Measurements from ENCODE around the gene TBCD. TPM values are rescaled to one million over a fixed set of nuclear protein-coding genes. Genes with fewer than 3 reads are reported as not detected.
"Not testable (repeated sequence)": the region's sequence is repeated elsewhere in the genome, so short reads cannot be mapped to it uniquely, and the experiment has no call there.

TBCD gene
- total RNA-seq, 1 donor from 2014 or later: 44.5 TPM

- no peak for DNase-seq
These were observed 222.5 kb downstream of the TBCD start for GRCh38 chr17:82974136-82974952.

- no peak for DNase-seq
These were observed 225.2 kb downstream of the TBCD start for GRCh38 chr17:82976982-82977488.

- DNase-seq: no peak
These were observed 225.7 kb downstream of the TBCD start for GRCh38 chr17:82977606-82978005.

GRCh38 chr17:82978765-82979349, 227.0 kb downstream of the TBCD start:
- no peak for DNase-seq

- DNase-seq: no peak
These were observed 227.9 kb downstream of the TBCD start for GRCh38 chr17:82979718-82980117.

GRCh38 chr17:82980632-82981031, 228.8 kb downstream of the TBCD start:
- DNase-seq: no peak

- no peak for DNase-seq
These were observed 229.4 kb downstream of the TBCD start for GRCh38 chr17:82981141-82981730.

- DNase-seq: no peak
These were observed 231.8 kb downstream of the TBCD start for GRCh38 chr17:82983510-82984248.

- DNase-seq: not testable (repeated sequence)
These were observed 232.4 kb downstream of the TBCD start for GRCh38 chr17:82984249-82984617.

GRCh38 chr17:82984751-82985427, 233.0 kb downstream of the TBCD start:
- DNase-seq: no peak

- no peak for DNase-seq
These were observed 233.6 kb downstream of the TBCD start for GRCh38 chr17:82985428-82985805.

GRCh38 chr17:82985973-82986372, 234.1 kb downstream of the TBCD start:
- no peak for DNase-seq

- not testable (repeated sequence) for DNase-seq
These were observed 237.2 kb downstream of the TBCD start for GRCh38 chr17:82989051-82989450.

GRCh38 chr17:82989881-82990280, 238.0 kb downstream of the TBCD start:
- no peak for DNase-seq

GRCh38 chr17:82993005-82993404, 241.1 kb downstream of the TBCD start:
- DNase-seq: no peak

Other genes with a start within 250 kb of the TBCD start
- gene FOXK2, start 232.3 kb upstream of the TBCD start, total RNA-seq: 25.4 TPM
- gene WDR45B, start 103.6 kb upstream of the TBCD start, total RNA-seq: 54.9 TPM
- gene RAB40B, start 53.4 kb upstream of the TBCD start, total RNA-seq: 7.5 TPM
- 20.1 TPM for gene FN3KRP, start 35.4 kb upstream of the TBCD start, total RNA-seq
- gene FN3K, start 16.4 kb upstream of the TBCD start, total RNA-seq: 8.1 TPM
- gene ZNF750, start 88.0 kb downstream of the TBCD start, total RNA-seq: 31.3 TPM